Testis (tissue), 3 donors: ENCODE measurements around the gene MSH5. TPM values are rescaled to one million over a fixed set of nuclear protein-coding genes. Genes with fewer than 3 reads are reported as not detected.

Experiments
- DNase-seq: peaks from one replicate; pipeline ENCODE4 v3.0.0-alpha.2; 2019
- H3K27ac ChIP-seq, 2 donors: fragments of 200-600 bp; sonication (generic); one replicate each; pipeline ENCODE4 v1.5.1; 2019
- H3K27me3 ChIP-seq: fragments of 200-600 bp; sonication (generic); one replicate; pipeline ENCODE4 v1.5.1; 2019
- H3K36me3 ChIP-seq: fragments of 200-600 bp; sonication (generic); one replicate; pipeline ENCODE4 v1.5.1; 2017; ENCODE audit warnings: low read depth; ENCODE audit errors: missing control alignments
- H3K4me1 ChIP-seq: fragments of 200-600 bp; sonication (generic); one replicate; pipeline ENCODE4 v1.5.1; 2019
- H3K4me3 ChIP-seq, 2 donors: fragments of 200-600 bp; sonication (generic); one replicate each; pipeline ENCODE4 v1.5.1; 2017 to 2019
- H3K9me3 ChIP-seq: fragments of 200-600 bp; sonication (generic); one replicate; pipeline ENCODE4 v1.5.1; 2017
- POLR2A ChIP-seq: fragments of 450-650 bp; IDR thresholded peaks from one replicate; pipeline ENCODE4 v1.6.1; 2017; ENCODE audit warnings: antibody characterized with exemption, mild to moderate bottlenecking, moderate library complexity
- WGBS, 2 donors: methylation state at CpG; one replicate each; pipeline ENCODE4 v1.1.5; 2018; 5-methylcytosine and 5-hydroxymethylcytosine counted together
- intact Hi-C: fragments of 100-400 bp; cut with DNase I; formaldehyde crosslinking; loops from one replicate; pipeline ENCODE4 v1.15.1; 2023; ENCODE audit warnings: low total_unique reads
- polyA plus RNA-seq: library from polyadenylated mRNA; stranded (reverse); fragments of 350-450 nt; fragmentation: Illumina TruSeq; extraction: RNeasy Lipid Tissue Mini Kit (QIAGEN cat#74804); gene quantifications from one replicate; pipeline ENCODE4 v1.2.3, GENCODE V29; 2014; ENCODE audit warnings: low read depth, low replicate concordance; ENCODE audit not compliant: insufficient read depth
- total RNA-seq, 2 donors: library from RNA; depleted of rRNA; stranded (reverse); fragments of >200 nt; gene quantifications; one replicate each; pipeline ENCODE4 v1.2.3, GENCODE V29; 2016
- TF ChIP-seq, protein P1 (sequence below), 3 experiments: fragments of 450-650 bp in 2 of 3; fragments of 200-600 bp in 1 of 3; sonication (generic) in 1 of 3; IDR thresholded peaks; one replicate each; pipeline ENCODE4 v1.5.1; 2016 to 2019; ENCODE audit warnings: antibody characterized with exemption in 3 of 3, mild to moderate bottlenecking in 2 of 3, moderate library complexity in 1 of 3

MSH5 gene
- total and polyA plus RNA-seq, 3 donors from 2014 or later, result 36.2 to 135 (median 77.6) TPM

DNA sequence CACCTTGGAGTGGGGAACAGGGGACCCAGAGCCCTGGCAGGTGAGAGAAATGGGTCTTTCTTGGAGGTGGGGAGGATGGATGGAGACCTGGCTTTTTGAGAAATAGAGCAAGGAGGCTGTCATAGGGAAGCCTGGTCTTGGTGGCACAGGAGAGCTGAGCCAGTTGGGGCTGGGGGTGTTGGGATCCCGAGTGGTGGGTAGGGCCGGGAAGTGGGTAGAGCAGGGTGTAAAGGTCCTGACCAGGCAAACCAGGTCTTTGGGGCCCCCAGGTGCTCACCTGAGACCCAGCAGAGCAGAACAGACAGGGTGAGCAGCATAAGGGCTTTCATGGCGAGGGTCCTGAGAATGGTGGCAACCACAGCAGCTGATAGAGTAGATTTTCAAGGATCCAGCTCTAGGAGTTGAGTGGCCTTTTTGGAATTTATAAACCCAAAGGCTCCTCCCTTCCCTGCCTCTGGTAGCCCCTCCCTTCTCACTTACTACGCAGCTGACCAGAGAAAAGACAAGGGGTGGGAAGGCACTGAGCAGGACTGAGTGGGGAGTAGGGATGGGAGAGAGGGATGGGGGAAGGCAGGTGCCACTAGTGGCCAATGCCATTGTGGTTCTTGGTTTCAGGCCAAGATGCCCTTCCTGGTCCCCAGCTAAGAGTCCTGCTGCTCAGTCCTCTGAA lies 18.3 kb upstream of the MSH5 start, which contains the start of gene LY6G6C:
TSS of gene LY6G6C (minus strand) at position 396 of the 670 bp plus-strand sequence. CDS start at position 329, 67 bp downstream.
- H3K27me3 ChIP-seq, result no peaks in the 10 kb centered on the region
- 89 to 91% methylated on average over 4 of the region's 4 CpGs for WGBS, 2 donors
- H3K9me3 ChIP-seq, result no peaks in the 10 kb centered on the region
- intact Hi-C loops, result no loop called here
- H3K36me3 ChIP-seq, result no peaks in the 10 kb centered on the region
- H3K27ac ChIP-seq, result no peak within 1 kb of the TSS
- TF ChIP-seq, protein P1, sequence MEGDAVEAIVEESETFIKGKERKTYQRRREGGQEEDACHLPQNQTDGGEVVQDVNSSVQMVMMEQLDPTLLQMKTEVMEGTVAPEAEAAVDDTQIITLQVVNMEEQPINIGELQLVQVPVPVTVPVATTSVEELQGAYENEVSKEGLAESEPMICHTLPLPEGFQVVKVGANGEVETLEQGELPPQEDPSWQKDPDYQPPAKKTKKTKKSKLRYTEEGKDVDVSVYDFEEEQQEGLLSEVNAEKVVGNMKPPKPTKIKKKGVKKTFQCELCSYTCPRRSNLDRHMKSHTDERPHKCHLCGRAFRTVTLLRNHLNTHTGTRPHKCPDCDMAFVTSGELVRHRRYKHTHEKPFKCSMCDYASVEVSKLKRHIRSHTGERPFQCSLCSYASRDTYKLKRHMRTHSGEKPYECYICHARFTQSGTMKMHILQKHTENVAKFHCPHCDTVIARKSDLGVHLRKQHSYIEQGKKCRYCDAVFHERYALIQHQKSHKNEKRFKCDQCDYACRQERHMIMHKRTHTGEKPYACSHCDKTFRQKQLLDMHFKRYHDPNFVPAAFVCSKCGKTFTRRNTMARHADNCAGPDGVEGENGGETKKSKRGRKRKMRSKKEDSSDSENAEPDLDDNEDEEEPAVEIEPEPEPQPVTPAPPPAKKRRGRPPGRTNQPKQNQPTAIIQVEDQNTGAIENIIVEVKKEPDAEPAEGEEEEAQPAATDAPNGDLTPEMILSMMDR (IDR thresholded peaks at IDR 0.05), result no peak
- TF ChIP-seq POLR2A, result no peak
- H3K4me1 ChIP-seq, result no peaks in the 10 kb centered on the region
- DNase-seq, result no peak
- H3K4me3 ChIP-seq, result no peak within 1 kb of the TSS

DNA sequence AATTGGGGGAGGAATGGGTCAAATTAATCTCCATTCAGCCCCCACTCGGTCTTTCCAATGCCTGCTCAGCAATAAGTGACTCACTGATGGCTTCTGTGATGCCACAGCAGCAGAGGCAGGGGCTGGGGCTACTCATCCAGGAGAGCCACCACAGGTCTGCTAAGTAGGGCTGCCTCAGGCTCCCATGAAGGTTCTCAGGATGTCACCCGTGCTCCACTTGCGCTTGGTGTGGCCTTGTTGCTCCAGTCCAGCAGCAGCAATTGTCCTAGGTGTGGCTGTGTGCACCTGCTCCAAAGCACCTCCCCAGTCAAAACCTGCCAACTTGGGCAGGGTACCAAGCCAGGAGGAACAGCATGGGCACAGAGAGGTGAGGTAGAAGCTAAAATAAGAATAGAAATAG lies 17.6 kb upstream of the MSH5 start:
- Histone ChIP-seq H3K9me3 (no peaks in the 10 kb centered on the region), H3K4me3 (no peak overlapping the region), H3K4me1 (no peaks in the 10 kb centered on the region), H3K27ac (no peak overlapping the region), H3K36me3 (no peaks in the 10 kb centered on the region), H3K27me3 (no peaks in the 10 kb centered on the region)
- no peak for TF ChIP-seq POLR2A
- TF ChIP-seq, protein P1 (IDR thresholded peaks at IDR 0.05), result no peak
- intact Hi-C loops, result no loop called here
- DNase-seq, result no peak
- 97 to 100% methylated on average over 3 of the region's 3 CpGs for WGBS, 2 donors

DNA sequence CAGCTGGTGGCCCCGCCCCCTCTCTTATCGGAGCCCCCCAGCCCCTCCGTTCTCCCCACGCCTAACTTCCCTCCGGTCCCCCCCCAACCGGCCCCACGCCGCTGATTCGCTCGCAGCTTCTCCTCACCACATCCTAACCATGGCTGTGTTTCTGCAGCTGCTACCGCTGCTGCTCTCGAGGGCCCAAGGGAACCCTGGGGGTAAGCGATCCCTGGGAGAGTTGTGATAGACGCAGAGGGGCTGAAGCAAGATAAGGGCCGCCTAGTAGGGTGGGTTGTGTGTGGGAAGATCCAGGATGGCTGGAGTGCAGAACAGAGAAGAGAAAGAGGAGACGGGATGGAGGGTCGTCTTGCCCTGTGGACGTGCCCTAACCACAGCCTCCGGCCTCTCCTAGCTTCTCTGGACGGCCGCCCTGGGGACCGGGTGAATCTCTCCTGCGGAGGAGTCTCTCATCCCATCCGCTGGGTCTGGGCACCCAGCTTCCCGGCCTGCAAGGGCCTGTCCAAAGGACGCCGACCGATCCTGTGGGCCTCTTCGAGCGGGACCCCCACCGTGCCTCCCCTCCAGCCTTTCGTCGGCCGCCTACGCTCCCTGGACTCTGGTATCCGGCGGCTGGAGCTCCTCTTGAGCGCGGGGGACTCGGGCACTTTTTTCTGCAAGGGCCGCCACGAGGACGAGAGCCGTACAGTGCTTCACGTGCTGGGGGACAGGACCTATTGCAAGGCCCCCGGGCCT lies 16.4 kb upstream of the MSH5 start, which contains the start of gene MPIG6B:
TSS of gene MPIG6B (plus strand) at position 129 of the 735 bp plus-strand sequence. CDS start at position 140, 11 bp downstream.
- TF ChIP-seq, protein P1 (IDR thresholded peaks at IDR 0.05), result no peak
- TF ChIP-seq POLR2A, result no peak
- Histone ChIP-seq H3K27ac (no peak within 1 kb of the TSS), H3K4me3 (no peak within 1 kb of the TSS), H3K9me3 (no peaks in the 10 kb centered on the region), H3K27me3 (no peaks in the 10 kb centered on the region), H3K36me3 (no peaks in the 10 kb centered on the region), H3K4me1 (peaks cover 6% of the 10 kb centered on the region)
- no peak for DNase-seq
- intact Hi-C loops, result no loop called here
- 29 to 59% methylated on average over 26 to 46 of the region's 46 CpGs for WGBS, 2 donors

DNA sequence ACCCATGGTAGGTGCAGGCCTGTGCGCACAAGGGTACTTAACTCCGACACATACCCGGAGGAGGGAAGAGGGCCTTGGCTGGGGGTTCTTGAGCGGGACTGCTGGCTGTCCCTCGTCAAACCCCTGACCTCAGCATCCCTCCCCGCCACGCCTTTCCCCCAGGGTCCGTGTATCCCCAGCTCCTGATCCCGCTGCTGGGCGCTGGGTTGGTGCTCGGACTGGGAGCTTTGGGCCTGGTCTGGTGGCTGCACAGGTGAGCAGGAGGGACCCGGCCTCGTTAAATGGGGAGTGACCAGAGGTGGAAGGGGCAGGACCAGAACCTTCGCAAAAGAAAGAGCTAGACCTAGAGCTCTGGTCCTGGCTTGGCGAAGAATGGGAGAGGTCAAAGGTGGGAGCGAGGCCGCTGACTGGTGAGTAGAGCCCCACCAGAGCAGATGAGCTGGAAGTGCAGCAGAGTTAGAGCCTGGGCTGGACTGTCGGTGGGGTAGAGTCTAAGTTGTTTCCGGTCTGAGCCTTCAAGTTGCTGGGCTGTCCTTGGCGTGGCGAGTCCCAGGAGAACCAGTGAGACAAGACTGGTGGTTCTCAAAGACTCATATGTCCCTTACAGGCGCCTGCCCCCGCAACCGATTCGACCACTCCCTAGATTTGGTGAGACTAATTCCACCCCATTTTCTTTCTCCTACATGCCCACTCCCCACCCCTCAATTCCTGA lies 15.7 kb upstream of the MSH5 start:
- H3K4me1 ChIP-seq, result peaks cover 6% of the 10 kb centered on the region
- WGBS, 2 donors, result 73 to 75% methylated on average over 18 to 25 of the region's 25 CpGs
- H3K27ac ChIP-seq, result no peak overlapping the region
- intact Hi-C loops, result no loop called here
- TF ChIP-seq, protein P1 (IDR thresholded peaks at IDR 0.05), result no peak
- TF ChIP-seq POLR2A, result no peak
- no peaks in the 10 kb centered on the region for H3K27me3 ChIP-seq
- no peaks in the 10 kb centered on the region for H3K9me3 ChIP-seq
- no peak overlapping the region for H3K4me3 ChIP-seq
- H3K36me3 ChIP-seq, result no peaks in the 10 kb centered on the region
- DNase-seq, result no peak
